Suppressor macrophage treated with lipopolysaccharide for 1 hour (primary cell): ENCODE measurements around the gene SDHD.

Experiments used
- DNase-seq, 3 donors: peaks; one replicate each; pipeline ENCODE4 v3.0.0-alpha.2; 2020 to 2022

Gene SDHD

GRCh38 chr11:112103446-112103845, 16.8 kb downstream of the SDHD start:
- peak; percentile 70 to 93 (median 92) for DNase-seq

GRCh38 chr11:112106070-112106469, 19.4 kb downstream of the SDHD start:
- no peak for DNase-seq

- peak; percentile 68 to 88 (median 80) for DNase-seq
These were observed 27.1 kb downstream of the SDHD start for GRCh38 chr11:112113539-112114457.

GRCh38 chr11:112114460-112114859, 27.8 kb downstream of the SDHD start:
- no peak for DNase-seq

- DNase-seq, result no peak
These were observed 28.7 kb downstream of the SDHD start for GRCh38 chr11:112115386-112115785.

GRCh38 chr11:112118176-112118575, 31.5 kb downstream of the SDHD start:
- no peak for DNase-seq

GRCh38 chr11:112121981-112122615, 35.4 kb downstream of the SDHD start:
- DNase-seq, result peak; percentile 68 to 81 (median 73)

GRCh38 chr11:112123129-112123528, 36.5 kb downstream of the SDHD start:
- DNase-seq, result no peak

- DNase-seq, result no peak
These were observed 40.4 kb downstream of the SDHD start for GRCh38 chr11:112127056-112127455.

GRCh38 chr11:112128483-112129121, 41.9 kb downstream of the SDHD start:
- DNase-seq, result peak; percentile 58 to 68 (median 65)

- peak; percentile 71 to 83 (median 80) for DNase-seq
These were observed 43.0 kb downstream of the SDHD start for GRCh38 chr11:112129656-112130055.

- no peak for DNase-seq
These were observed 46.1 kb downstream of the SDHD start for GRCh38 chr11:112132737-112133136.

GRCh38 chr11:112134473-112134872, 47.8 kb downstream of the SDHD start:
- DNase-seq, result no peak

- no peak for DNase-seq
These were observed 56.9 kb downstream of the SDHD start for GRCh38 chr11:112143597-112143996.
